DND-41 (cell line): Measurements from ENCODE around the gene CAB39L.

Experiments used
- ATAC-seq: fragments of 200-7000 bp; cut with Tn5 transposase; 3 replicates; pipeline ENCODE4 v1.9.1; 2021; ENCODE audit warnings: low read depth; ENCODE audit not compliant: insufficient read depth
- DNase-seq: peaks from one replicate; pipeline ENCODE4 v3.0.0-alpha.2; 2020
- H2AFZ ChIP-seq: 2 replicates; pipeline ENCODE4 v1.6.0; 2012; ENCODE audit warnings: low read depth, low read length
- H3K27ac ChIP-seq: 2 replicates; pipeline ENCODE4 v1.5.1; 2012; ENCODE audit warnings: low read length, inconsistent platforms
- H3K27me3 ChIP-seq: fragments of 200-600 bp; sonication (generic); 2 replicates; pipeline ENCODE4 v1.6.0; 2012; ENCODE audit warnings: low read length, mild to moderate bottlenecking, inconsistent platforms; ENCODE audit not compliant: insufficient read depth, poor library complexity
- H3K36me3 ChIP-seq: 2 replicates; pipeline ENCODE4 v1.5.1; 2012; ENCODE audit warnings: low read length, inconsistent platforms; ENCODE audit not compliant: insufficient read depth
- H3K4me1 ChIP-seq: 2 replicates; pipeline ENCODE4 v1.5.1; 2012; ENCODE audit warnings: mild to moderate bottlenecking, low read length; ENCODE audit not compliant: insufficient read depth
- H3K4me2 ChIP-seq: 2 replicates; pipeline ENCODE4 v1.6.0; 2012; ENCODE audit warnings: mild to moderate bottlenecking, moderate library complexity, low read length, inconsistent platforms; ENCODE audit not compliant: insufficient read depth
- H3K4me3 ChIP-seq, 2 experiments: fragments of 200-600 bp in 1 of 2; shearing (Covaris generic) in 1 of 2; 2 replicates each; pipeline ENCODE4 v1.5.1; 2012 to 2016; ENCODE audit warnings: inconsistent platforms in 2 of 2, low read length in 2 of 2, mild to moderate bottlenecking in 2 of 2, low read depth in 1 of 2, moderate library complexity in 1 of 2
- H3K79me2 ChIP-seq: 2 replicates; pipeline ENCODE4 v1.6.0; 2012; ENCODE audit warnings: low read length, inconsistent platforms; ENCODE audit not compliant: insufficient read depth
- H3K9ac ChIP-seq: 2 replicates; pipeline ENCODE4 v1.6.0; 2012; ENCODE audit warnings: low read depth, mild to moderate bottlenecking, inconsistent platforms, low read length, moderate library complexity
- H3K9me3 ChIP-seq: 2 replicates; pipeline ENCODE4 v1.5.1; 2012; ENCODE audit warnings: low read length, moderate library complexity, mild to moderate bottlenecking, inconsistent platforms; ENCODE audit not compliant: insufficient read depth, severe bottlenecking
- H4K20me1 ChIP-seq: 2 replicates; pipeline ENCODE4 v1.6.0; 2012; ENCODE audit warnings: low read length; ENCODE audit not compliant: insufficient read depth
- CTCF ChIP-seq: IDR thresholded peaks from 2 replicates; pipeline ENCODE4 v1.5.1; 2012; ENCODE audit warnings: borderline replicate concordance, low read length, moderate library complexity, mild to moderate bottlenecking; ENCODE audit not compliant: poor library complexity, severe bottlenecking; ENCODE audit errors: extremely low read depth
- EZH2 ChIP-seq: IDR thresholded peaks from 3 replicates; pipeline ENCODE4 v1.6.1; 2012; ENCODE audit warnings: borderline replicate concordance, low read depth, mild to moderate bottlenecking, moderate library complexity, low read length, inconsistent platforms; ENCODE audit not compliant: severe bottlenecking

The CAB39L gene

GRCh38 chr13:49279885-49280284 lies 164.0 kb downstream of the CAB39L start:
- no peaks in the 10 kb centered on the region for H4K20me1 ChIP-seq
- H3K9ac ChIP-seq: no peak overlapping the region
- H3K4me3 ChIP-seq: no peak overlapping the region
- ATAC-seq (no peak), DNase-seq (no peak)
- H3K9me3 ChIP-seq: no peaks in the 10 kb centered on the region
- H3K4me2 ChIP-seq: no peak overlapping the region
- TF ChIP-seq CTCF (no peak), EZH2 (no peak)
- no peak overlapping the region for H2AFZ ChIP-seq
- H3K27me3 ChIP-seq: no peaks in the 10 kb centered on the region
- no peaks in the 10 kb centered on the region for H3K79me2 ChIP-seq
- H3K36me3 ChIP-seq: peaks cover 25% of the 10 kb centered on the region
- H3K4me1 ChIP-seq: no peaks in the 10 kb centered on the region
- H3K27ac ChIP-seq: no peak overlapping the region

GRCh38 chr13:49279112-49279511 lies 164.8 kb downstream of the CAB39L start:
- Histone ChIP-seq H3K9ac (no peak overlapping the region), H3K4me1 (no peaks in the 10 kb centered on the region), H3K79me2 (no peaks in the 10 kb centered on the region), H2AFZ (no peak overlapping the region), H3K27me3 (no peaks in the 10 kb centered on the region), H3K27ac (no peak overlapping the region), H3K4me2 (no peak overlapping the region), H4K20me1 (no peaks in the 10 kb centered on the region), H3K36me3 (peaks cover 25% of the 10 kb centered on the region), H3K4me3 (no peak overlapping the region), H3K9me3 (no peaks in the 10 kb centered on the region)
- ATAC-seq (no peak), DNase-seq (no peak)
- TF ChIP-seq CTCF (no peak), EZH2 (no peak)

- Histone ChIP-seq H3K27ac (no peak overlapping the region), H2AFZ (no peak overlapping the region), H3K36me3 (peaks cover 25% of the 10 kb centered on the region), H3K4me3 (no peak overlapping the region), H4K20me1 (no peaks in the 10 kb centered on the region), H3K9ac (no peak overlapping the region), H3K4me2 (no peak overlapping the region), H3K4me1 (no peaks in the 10 kb centered on the region), H3K27me3 (no peaks in the 10 kb centered on the region), H3K79me2 (no peaks in the 10 kb centered on the region), H3K9me3 (no peaks in the 10 kb centered on the region)
- TF ChIP-seq CTCF: no peak
- TF ChIP-seq EZH2: no peak
- ATAC-seq (no peak), DNase-seq (no peak)
Measured at GRCh38 chr13:49278211-49278610, 165.7 kb downstream of the CAB39L start.

- H3K4me2 ChIP-seq: no peak overlapping the region
- no peaks in the 10 kb centered on the region for H3K79me2 ChIP-seq
- H2AFZ ChIP-seq: no peak overlapping the region
- H3K4me1 ChIP-seq: no peaks in the 10 kb centered on the region
- H3K4me3 ChIP-seq: no peak overlapping the region
- no peak for TF ChIP-seq EZH2
- TF ChIP-seq CTCF: no peak
- H3K36me3 ChIP-seq: peaks cover 20% of the 10 kb centered on the region; the same call in 1 of the 2 replicates
- H3K9me3 ChIP-seq: no peaks in the 10 kb centered on the region
- ATAC-seq (no peak), DNase-seq (no peak)
- H3K27ac ChIP-seq: no peak overlapping the region
- H3K9ac ChIP-seq: no peak overlapping the region
- H3K27me3 ChIP-seq: no peaks in the 10 kb centered on the region
- no peaks in the 10 kb centered on the region for H4K20me1 ChIP-seq
Measured at GRCh38 chr13:49272296-49272695, 171.6 kb downstream of the CAB39L start.
